NCI-H2196 treated with DMSO at 0.1 percent for 48 hours (cell line): Measurements from ENCODE around the gene APBB2.

Source experiments
- DNase-seq: peaks from one replicate; lab custom pipeline; 2025; ENCODE audit not compliant: unreplicated experiment; lab: John Stamatoyannopoulos, UW

Gene APBB2

GRCh38 chr4:41214136-41214824 lies at the start of gene APBB2:
Gene APBB2, minus strand, starts transcription at chr4:41214542. Its CDS starts 181,288 bp downstream, at chr4:41033254.
- DNase-seq = peak; percentile 93

- DNase-seq = no peak
These were observed 47.9 kb upstream of the APBB2 start for GRCh38 chr4:41262198-41262597.

GRCh38 chr4:41260116-41260733 lies 45.9 kb upstream of the APBB2 start:
- DNase-seq = no peak

GRCh38 chr4:41258783-41259182 lies 44.4 kb upstream of the APBB2 start:
- peak; percentile 63 for DNase-seq

GRCh38 chr4:41257906-41258305 lies 43.6 kb upstream of the APBB2 start:
- DNase-seq = no peak

- peak; percentile 54 for DNase-seq
These were observed 43.0 kb upstream of the APBB2 start for GRCh38 chr4:41257257-41257901.

GRCh38 chr4:41256740-41257256 lies 42.5 kb upstream of the APBB2 start, which contains the start of gene UCHL1:
Gene UCHL1, plus strand, starts transcription at chr4:41256928. Its CDS starts 49 bp downstream, at chr4:41256977.
- DNase-seq = peak; percentile 80

- DNase-seq = peak; percentile 30
These were observed 41.9 kb upstream of the APBB2 start for GRCh38 chr4:41256131-41256739.

- no peak for DNase-seq
These were observed 31.6 kb upstream of the APBB2 start for GRCh38 chr4:41245983-41246382.

GRCh38 chr4:41241919-41242318 lies 27.6 kb upstream of the APBB2 start:
- DNase-seq = no peak

GRCh38 chr4:41236508-41236907 lies 22.2 kb upstream of the APBB2 start:
- DNase-seq = no peak

- DNase-seq = no peak
These were observed 21.7 kb upstream of the APBB2 start for GRCh38 chr4:41236032-41236431.

GRCh38 chr4:41232856-41233255 lies 18.5 kb upstream of the APBB2 start:
- DNase-seq = no peak

- DNase-seq = no peak
These were observed 18.1 kb upstream of the APBB2 start for GRCh38 chr4:41232406-41232805.

GRCh38 chr4:41227902-41228301 lies 13.6 kb upstream of the APBB2 start:
- DNase-seq = no peak

- DNase-seq = no peak
These were observed 7.7 kb upstream of the APBB2 start for GRCh38 chr4:41221850-41222645.

GRCh38 chr4:41219421-41219950 lies 5.1 kb upstream of the APBB2 start:
- no peak for DNase-seq

- no peak for DNase-seq
These were observed 4.4 kb upstream of the APBB2 start for GRCh38 chr4:41218703-41219102.

GRCh38 chr4:41217374-41217773 lies 3.0 kb upstream of the APBB2 start:
- no peak for DNase-seq

GRCh38 chr4:41217020-41217333 lies 2.6 kb upstream of the APBB2 start:
- DNase-seq = no peak
